NCI-H187 treated with DMSO at 0.1 percent for 48 hours (cell line): ENCODE measurements around the gene PEAR1.

Experiments
- DNase-seq: peaks from one replicate; lab custom pipeline; 2025; lab: John Stamatoyannopoulos, UW

PEAR1 gene

DNA sequence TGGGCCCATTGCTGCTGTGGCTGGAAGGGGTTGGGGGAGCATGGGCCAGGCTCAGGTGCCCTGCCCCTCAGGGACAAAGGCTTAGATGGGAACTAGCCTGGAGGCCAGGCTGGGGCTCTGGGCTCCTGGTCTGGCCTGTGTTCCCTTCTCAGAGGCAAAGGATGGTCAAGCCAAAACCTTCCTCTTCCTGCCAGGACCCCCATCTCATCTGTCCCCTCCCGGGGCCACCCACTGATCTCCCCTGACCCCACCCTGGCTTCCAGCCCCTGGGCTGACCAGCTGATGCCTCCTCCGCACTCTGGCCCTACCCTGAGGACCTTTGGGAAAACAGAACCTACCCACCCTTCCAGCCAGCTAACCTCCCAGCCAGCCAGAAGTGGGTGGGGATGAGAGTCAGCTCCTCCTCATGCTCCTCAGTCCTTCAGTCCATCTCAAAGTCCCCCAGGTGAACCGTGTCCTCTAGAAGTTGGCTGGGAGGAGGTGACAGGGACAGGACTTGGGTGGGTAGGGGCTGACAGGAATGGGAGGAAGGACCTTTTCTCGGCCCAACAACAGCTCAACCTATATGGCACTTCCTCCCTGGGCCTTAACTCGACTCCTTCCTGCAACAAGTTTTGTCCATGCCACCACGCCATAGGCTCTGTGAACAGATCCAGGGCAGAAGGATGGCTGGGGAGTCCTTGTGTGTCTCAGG lies 7.5 kb downstream of the PEAR1 start:
- no peak for DNase-seq

DNA sequence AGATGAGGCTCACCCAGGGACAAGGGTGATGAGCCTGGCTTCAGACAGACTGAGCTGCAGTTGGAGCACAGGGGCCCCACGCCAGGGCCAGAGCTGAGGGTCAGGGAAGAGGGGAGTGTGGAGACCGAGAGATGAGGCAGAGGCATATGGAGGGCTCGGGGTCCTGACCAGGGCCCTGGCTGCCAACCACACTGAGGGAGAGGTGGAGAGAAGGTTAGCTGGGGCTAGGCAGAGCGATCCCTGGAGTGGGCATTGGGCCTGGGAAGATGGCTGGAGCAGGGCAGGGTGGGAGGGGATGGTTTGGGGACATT lies 8.0 kb downstream of the PEAR1 start:
- DNase-seq, result no peak

DNA sequence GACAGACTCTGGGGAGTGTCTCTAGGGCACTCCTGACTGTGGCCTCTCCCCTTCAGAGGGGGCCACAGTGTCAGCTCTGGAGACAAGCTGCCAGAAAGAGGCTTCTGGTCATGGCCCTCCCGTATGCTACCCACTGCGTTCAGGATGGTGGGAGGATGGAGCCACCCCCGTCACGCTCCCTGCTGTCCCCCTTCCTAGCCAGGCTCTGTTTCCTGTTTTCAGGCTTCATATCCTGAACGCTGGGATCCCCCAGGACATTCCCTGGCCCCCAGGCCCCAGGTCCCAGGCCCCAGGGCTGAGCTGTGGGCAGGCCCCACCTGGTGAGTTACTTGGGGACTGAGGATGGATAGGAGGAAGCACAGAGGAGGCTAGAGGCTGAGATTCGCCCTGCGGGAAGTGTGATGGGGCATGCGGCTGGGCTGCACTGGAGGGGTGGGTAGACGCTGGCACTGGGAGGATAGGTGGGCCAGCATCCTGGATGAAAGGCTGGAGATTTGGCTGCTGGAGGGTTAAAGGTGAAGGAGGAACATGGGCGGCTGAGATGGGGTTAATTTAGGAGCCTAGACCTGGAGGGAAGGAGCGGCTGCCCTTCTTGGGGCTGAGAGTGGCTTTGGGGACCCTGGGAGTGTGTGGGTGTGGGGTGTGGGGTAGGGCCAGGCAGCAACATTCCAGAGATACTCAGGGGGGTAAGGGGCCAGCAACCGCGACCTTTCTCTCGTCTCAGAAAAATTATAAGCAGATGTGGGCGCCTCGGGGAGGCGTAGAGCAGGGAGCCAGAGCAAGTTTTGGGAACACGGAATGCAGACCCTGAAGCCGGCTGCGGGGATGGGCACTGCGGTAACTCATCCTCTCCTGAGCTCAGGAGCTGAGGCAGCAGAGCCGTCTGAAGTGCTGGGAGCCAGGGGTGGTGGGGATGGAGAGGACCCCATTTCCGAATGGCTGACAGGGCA lies 8.7 kb downstream of the PEAR1 start:
- no peak for DNase-seq

DNA sequence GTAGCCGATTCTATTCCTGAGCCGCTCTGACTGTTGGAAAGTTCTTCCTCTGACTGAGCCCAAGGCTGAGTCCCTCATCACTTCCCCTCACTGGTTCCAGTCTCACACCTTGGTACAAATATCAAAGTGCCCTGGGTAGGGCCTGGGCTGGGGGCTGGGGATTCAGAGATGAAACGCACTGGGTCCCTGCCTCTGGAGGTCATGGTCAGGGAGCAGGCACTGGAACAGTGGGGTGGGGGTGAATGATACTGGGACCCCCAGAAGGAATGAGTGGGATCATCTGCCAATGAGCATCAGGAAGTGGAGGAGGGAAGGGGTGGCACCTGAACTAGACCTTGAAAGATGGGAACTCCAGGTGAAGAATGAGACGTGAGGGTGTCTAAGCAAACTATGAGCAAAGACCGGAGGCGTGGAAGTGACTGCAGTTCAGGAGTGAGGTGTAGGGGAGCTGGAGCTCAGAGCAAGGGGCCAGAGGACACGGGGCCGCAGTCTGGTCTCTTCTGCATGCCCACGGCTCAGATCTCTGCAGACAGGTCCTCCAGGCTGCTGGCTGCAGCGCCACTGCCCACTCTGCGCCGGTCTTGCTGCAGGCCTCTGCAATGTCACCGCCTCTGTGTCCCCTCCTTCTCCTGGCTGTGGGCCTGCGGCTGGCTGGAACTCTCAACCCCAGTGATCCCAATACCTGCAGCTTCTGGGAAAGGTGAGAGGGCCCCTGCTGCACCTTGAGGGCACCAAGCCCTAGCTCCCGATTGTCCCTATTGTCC lies 10.0 kb downstream of the PEAR1 start:
- DNase-seq, result no peak

DNA sequence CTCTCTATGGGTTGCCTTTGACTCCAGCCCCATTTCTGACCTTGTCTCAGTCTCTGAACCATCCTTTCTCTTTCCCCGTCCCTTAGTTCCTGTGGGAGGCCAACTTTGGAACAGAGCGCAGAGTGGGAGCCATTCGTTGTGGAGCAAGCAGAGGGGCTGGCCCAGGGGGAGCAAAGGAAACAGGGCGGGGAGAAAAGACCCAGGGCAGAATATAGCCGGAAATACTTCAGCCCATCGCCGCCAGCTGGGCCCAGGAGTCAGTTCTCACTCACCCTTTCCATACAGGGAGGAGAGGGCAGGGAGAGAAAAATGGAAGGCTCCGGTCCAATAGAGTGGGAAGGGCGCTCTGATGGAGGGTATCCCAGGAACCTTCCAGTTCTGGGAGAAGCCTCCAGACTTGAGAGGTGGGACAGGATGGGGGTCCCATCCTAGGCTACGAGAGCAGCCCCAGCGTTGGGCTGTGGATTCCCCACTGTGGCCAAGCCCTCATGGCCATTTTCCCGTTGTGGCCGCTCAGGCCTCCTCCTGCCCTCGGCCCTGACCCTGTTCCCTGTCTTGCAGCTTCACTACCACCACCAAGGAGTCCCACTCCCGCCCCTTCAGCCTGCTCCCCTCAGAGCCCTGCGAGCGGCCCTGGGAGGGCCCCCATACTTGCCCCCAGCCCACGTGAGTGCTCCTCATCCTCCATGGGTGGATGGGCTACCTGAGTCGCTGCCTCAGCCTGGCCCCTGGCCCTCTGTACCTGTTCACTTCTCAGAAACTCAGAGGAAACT lies 10.9 kb downstream of the PEAR1 start:
- no peak for DNase-seq

DNA sequence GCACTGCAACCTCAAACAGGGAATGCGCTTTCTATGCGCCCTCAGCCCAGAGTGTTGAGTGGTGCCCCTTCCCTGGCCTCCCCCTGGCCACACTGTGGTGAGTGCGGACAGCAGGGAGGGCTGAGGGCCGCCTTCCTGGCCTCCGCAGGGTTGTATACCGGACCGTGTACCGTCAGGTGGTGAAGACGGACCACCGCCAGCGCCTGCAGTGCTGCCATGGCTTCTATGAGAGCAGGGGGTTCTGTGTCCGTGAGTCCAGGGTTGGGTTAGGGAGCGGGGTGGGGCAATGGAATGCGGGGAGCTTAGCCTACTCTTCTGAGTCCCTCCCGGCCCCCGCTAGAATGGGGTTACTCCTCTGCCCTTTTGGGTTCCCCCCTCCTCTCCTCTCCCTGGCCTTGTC lies 11.7 kb downstream of the PEAR1 start:
- DNase-seq, result no peak

DNA sequence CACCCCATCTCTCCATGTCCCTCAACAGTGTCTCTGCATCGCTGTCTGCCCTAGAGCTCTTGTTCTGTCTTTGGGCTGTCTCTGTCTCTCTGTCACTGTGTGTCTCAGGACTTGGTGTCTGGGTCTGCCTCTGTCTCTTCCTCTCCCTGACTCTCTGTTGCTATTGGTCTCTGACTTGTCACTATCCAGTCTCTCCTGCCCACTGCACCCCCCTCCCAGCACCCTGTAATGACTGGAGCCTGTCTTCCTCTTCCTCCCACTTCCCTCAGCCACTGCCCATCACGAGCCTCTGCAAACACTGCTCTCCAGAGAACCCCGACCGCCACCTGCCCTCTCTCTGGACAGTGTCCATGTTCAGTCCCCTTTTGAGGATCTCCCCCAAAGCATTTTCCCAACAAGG lies 12.1 kb downstream of the PEAR1 start:
- DNase-seq, result no peak

DNA sequence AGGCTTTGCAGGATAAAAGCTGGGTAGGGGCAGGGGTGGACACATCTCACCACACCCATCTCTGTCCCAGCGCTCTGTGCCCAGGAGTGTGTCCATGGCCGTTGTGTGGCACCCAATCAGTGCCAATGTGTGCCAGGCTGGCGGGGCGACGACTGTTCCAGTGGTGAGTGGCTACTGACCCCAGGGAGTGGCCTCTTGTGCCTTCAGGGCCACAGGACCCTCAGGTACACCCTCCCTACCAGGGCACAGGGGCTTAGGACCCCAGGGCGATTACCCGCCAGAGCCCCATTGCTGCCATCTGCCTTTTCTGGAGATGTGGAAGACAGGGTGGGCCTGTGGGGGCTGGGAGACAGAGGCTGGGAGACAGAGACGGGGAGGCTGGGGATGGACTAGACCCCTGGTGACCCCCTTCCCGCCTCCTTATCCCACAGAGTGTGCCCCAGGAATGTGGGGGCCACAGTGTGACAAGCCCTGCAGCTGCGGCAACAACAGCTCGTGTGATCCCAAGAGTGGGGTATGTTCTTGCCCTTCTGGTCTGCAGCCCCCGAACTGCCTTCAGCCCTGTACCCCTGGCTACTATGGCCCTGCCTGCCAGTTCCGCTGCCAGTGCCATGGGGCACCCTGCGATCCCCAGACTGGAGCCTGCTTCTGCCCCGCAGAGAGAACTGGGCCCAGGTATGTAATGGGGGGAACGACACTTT lies 12.8 kb downstream of the PEAR1 start:
- DNase-seq, result no peak

DNA sequence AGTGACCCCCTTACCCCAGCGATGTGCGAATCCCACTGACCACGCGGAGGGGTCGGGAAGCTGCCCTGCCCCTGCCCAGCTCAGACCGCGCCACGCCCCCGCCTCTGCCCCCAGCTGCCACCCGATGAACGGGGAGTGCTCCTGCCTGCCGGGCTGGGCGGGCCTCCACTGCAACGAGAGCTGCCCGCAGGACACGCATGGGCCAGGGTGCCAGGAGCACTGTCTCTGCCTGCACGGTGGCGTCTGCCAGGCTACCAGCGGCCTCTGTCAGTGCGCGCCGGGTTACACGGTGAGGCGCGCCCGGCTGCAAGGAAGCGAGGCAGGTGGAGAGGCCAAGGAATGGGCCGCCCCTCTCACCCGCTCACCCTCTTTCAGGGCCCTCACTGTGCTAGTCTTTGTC lies 15.0 kb downstream of the PEAR1 start:
- no peak for DNase-seq

DNA sequence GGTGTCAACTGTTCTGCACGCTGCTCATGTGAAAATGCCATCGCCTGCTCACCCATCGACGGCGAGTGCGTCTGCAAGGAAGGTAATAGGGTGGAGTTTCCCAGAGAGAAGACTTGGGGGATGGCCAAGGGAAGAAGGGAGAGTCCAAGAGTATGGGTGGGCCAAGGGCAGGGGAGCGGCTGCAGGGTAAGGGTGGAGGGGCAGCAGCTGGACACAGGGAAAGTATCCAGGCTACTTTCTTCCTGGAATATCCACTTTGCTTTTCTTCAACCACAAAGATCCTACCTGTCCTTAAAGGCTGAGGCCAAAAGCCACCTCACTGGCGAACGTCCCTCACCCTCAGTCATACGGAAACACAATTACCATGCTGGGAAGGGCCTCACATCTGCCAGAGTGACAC lies 15.4 kb downstream of the PEAR1 start:
- no peak for DNase-seq

DNA sequence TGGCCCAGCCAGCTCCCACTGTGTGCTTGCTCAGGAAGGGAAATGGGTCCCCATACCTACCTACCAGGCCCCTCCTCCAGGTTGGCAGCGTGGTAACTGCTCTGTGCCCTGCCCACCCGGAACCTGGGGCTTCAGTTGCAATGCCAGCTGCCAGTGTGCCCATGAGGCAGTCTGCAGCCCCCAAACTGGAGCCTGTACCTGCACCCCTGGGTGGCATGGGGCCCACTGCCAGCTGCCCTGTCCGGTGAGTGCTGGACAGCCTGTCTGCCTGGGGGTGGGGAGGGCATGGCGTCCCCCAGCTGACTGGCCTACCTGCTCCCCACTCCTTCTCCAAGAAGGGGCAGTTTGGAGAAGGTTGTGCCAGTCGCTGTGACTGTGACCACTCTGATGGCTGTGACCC lies 16.2 kb downstream of the PEAR1 start:
- no peak for DNase-seq

DNA sequence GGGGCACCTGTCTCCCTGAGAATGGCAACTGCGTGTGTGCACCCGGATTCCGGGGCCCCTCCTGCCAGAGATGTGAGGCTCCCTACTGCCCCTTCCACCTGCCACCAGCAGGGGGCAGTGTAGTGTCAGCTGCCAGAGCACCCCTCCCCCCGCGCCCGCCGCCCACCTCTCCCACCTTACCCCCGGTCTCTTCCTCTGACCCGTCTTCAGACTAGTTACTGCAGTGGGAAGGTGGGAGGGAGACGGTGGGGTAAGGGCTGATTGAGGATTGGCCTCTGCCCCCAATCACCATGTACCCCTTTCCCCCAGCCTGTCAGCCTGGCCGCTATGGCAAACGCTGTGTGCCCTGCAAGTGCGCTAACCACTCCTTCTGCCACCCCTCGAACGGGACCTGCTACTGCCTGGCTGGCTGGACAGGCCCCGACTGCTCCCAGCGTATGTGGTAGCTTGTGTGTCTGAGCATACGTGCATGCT lies 16.8 kb downstream of the PEAR1 start:
- DNase-seq, result no peak

DNA sequence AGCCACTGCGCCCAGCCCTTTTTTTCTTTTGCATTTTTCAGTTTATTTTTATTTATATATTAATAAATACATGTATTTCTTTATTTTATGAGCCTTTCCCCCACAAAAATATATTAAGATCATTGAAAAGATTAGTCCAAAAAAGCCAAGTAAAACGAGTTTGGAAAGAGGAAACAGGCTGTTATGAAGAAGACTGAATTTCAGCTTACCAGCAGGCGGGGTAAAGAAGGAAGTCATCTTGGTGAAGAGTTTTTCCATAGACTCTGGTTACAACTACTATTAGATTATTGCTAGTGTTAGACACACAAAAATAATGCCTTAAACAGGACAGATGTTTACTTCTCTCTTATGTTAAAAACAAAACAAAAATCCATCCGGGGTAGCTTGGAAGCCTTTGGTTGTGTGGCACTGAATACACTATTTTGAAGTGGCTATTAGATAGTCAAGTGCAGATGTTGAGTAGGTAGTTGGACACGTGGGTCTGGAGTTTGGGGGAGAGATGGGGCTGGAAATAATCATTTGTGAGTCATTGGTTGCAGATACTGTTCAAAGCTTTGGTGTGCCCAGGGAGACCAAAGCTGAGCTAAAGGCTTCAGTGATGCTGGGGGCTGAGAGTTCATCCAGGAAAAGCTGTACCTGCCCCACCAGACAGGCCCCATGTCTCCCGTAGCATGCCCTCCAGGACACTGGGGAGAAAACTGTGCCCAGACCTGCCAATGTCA lies 18.2 kb downstream of the PEAR1 start:
- peak; percentile 38 for DNase-seq

DNA sequence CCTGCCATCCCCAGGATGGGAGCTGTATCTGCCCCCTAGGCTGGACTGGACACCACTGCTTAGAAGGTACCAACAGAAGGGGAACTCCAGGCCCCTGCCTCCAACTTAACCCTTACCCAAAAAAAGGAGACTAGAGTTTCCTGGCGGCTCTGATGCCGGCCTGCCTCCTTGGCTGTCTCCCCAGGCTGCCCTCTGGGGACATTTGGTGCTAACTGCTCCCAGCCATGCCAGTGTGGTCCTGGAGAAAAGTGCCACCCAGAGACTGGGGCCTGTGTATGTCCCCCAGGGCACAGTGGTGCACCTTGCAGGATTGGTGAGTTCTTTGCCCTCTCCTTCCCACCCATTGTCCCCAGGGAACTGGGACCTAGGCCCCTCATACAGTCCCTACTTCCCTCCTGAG lies 18.8 kb downstream of the PEAR1 start:
- DNase-seq, result no peak

DNA sequence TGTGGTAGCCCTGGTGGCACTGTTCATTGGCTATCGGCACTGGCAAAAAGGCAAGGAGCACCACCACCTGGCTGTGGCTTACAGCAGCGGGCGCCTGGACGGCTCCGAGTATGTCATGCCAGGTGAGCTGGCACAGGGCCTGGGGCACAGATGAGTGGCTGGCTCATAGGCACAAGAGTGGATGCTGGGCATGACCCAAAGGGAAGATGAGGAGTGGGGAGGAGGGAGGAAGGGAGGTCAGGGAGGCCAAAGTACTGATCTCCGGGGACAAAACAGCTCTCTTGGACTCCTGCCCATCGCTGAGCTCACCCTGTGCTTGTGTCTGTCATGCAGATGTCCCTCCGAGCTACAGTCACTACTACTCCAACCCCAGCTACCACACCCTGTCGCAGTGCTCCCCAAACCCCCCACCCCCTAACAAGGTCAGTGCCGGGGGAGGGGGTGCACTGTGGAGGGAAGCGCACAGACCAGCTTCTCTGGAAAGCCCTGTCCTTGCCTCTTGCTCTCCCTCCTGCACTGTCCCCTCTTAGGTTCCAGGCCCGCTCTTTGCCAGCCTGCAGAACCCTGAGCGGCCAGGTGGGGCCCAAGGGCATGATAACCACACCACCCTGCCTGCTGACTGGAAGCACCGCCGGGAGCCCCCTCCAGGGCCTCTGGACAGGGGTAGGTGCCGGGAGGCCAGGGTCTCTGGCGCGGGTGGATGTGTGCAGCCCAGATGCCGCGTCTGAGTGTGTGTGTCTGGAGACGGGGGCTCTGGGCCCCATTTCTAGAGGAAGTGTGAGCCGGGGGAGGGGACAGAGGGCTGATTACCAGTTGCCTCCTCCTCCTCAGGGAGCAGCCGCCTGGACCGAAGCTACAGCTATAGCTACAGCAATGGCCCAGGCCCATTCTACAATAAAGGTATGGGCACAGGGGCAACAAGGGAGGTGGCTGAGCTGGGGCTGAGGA lies 19.6 kb downstream of the PEAR1 start:
- no peak for DNase-seq

DNA sequence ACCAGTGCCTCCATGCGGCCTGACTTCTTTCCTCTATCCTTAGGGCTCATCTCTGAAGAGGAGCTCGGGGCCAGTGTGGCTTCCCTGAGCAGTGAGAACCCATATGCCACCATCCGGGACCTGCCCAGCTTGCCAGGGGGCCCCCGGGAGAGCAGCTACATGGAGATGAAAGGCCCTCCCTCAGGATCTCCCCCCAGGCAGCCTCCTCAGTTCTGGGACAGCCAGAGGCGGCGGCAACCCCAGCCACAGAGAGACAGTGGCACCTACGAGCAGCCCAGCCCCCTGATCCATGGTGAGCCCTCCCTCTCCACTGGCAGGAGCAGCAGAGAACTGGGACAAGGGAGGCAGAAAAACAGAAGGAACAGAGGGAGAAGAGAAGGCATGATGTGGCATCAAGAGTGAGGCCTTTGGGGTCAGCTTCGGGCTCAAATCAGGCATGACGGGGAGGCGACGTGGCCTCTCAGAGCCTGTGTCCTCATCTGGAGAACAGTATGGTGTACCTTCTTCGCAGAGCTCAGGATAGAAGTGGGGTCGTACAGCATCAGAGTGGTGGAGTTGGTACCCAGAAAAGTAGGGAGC lies 20.4 kb downstream of the PEAR1 start:
- no peak for DNase-seq

DNA sequence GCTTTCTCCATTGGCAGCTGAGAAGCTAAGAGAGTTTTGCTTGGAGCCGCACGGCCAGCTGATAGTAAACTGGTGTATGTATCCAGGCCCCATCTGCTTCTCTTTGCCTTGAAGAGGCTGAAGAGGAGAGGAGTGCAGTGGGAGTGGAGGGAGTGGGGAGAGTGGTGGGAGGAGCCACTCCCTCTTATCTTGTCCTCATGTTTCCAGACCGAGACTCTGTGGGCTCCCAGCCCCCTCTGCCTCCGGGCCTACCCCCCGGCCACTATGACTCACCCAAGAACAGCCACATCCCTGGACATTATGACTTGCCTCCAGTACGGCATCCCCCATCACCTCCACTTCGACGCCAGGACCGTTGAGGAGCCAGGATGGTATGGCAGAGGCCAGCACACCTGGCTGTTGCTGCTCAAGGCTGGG lies 20.9 kb downstream of the PEAR1 start:
- peak; percentile 20 for DNase-seq

DNA sequence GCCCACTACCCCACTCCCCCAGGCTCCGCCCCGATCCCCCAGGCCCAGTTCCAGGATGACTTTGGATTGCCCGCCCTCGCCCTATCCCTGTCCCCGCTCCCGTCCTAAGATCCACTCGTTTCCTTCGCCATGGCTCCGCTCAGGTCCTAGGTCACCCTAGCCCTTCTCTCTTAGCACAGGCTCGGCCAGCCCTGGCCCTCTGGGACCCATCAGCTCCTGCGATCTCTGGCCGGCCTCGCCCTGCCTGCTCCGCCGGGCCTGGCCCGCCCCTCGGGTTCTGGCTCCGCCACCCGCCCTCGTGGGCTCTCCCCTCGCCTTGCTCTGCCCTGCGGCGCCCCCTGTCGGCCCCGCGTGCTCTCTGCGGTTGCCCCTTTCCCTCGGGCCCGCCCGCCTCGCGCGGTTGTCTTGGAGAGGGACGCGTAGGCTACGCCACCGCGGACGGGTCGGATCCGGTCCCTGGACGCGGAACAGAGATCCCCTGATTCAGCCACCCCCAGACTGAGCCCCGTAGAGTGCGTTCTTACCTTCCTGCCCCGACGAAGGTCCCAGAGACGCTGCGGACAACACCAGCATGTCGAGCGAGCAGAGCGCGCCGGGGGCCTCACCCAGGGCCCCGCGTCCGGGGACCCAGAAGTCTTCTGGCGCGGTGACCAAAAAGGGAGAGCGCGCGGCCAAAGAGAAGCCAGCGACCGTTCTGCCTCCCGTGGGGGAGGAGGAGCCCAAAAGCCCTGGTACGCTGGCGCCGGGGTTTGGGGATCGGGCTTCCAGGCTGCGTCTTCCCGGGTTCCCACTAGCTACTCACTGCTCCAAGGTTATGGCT lies 26.9 kb downstream of the PEAR1 start, which contains the start of gene LRRC71:
LRRC71 (plus strand) TSS at position 400 of the 820 bp plus-strand sequence; CDS start at position 572, 172 bp downstream.
- no peak for DNase-seq
